H9 (cell line): Measurements from ENCODE around the gene TUBB6. TPM values are rescaled to one million over a fixed set of nuclear protein-coding genes. Genes with fewer than 3 reads are reported as not detected.

Source experiments
- DNase-seq: peaks from one replicate; pipeline ENCODE4 v3.0.0-alpha.2; 2017
- H2AFZ ChIP-seq: one replicate; pipeline ENCODE4 v1.6.1; 2013; ENCODE audit warnings: mild to moderate bottlenecking, low read length, control low read depth, moderate library complexity
- H2AK5ac ChIP-seq: 2 replicates; pipeline ENCODE4 v1.6.1; 2013; ENCODE audit warnings: low read length, control low read depth, mixed read lengths; ENCODE audit not compliant: insufficient read length
- H2BK120ac ChIP-seq: one replicate; pipeline ENCODE4 v1.6.1; 2013; ENCODE audit warnings: low read depth, mild to moderate bottlenecking, low read length, control low read depth, inconsistent platforms; ENCODE audit not compliant: poor library complexity, severe bottlenecking
- H2BK12ac ChIP-seq: 2 replicates; pipeline ENCODE4 v1.6.1; 2013; ENCODE audit warnings: low read length, control low read depth, mixed read lengths, low read depth; ENCODE audit not compliant: insufficient read length
- H2BK15ac ChIP-seq: 2 replicates; pipeline ENCODE4 v1.6.1; 2013; ENCODE audit warnings: low read depth, low read length, control low read depth
- H2BK20ac ChIP-seq: one replicate; pipeline ENCODE4 v1.6.1; 2013; ENCODE audit warnings: low read depth, mild to moderate bottlenecking, low read length, control low read depth, inconsistent platforms; ENCODE audit not compliant: poor library complexity, severe bottlenecking
- H2BK5ac ChIP-seq: 2 replicates; pipeline ENCODE4 v1.6.1; 2013; ENCODE audit warnings: low read length, control low read depth, mixed read lengths; ENCODE audit not compliant: insufficient read length
- H3K14ac ChIP-seq: 2 replicates; pipeline ENCODE4 v1.6.1; 2013; ENCODE audit warnings: low read length, control low read depth; ENCODE audit not compliant: insufficient read depth
- H3K18ac ChIP-seq: 2 replicates; pipeline ENCODE4 v1.6.1; 2013; ENCODE audit warnings: low read depth, mild to moderate bottlenecking, mixed read lengths, low read length, control low read depth; ENCODE audit not compliant: insufficient read length
- H3K23ac ChIP-seq: 2 replicates; pipeline ENCODE4 v1.6.1; 2013; ENCODE audit warnings: low read length, control low read depth, mixed read lengths, low read depth; ENCODE audit not compliant: insufficient read length
- H3K23me2 ChIP-seq: 2 replicates; pipeline ENCODE4 v1.6.1; 2013; ENCODE audit warnings: low read depth, mild to moderate bottlenecking, mixed read lengths, low read length, control low read depth; ENCODE audit not compliant: insufficient read length, poor library complexity, severe bottlenecking
- H3K27ac ChIP-seq: 2 replicates; pipeline ENCODE4 v1.5.1; 2013; ENCODE audit warnings: low read length, control low read depth, mixed read lengths, low read depth; ENCODE audit not compliant: insufficient read length
- H3K27me3 ChIP-seq: 2 replicates; pipeline ENCODE4 v1.6.1; 2013; ENCODE audit warnings: low read length, control low read depth, inconsistent platforms; ENCODE audit not compliant: insufficient read depth
- H3K4ac ChIP-seq: 2 replicates; pipeline ENCODE4 v1.6.1; 2013; ENCODE audit warnings: low read depth, mild to moderate bottlenecking, control low read depth, inconsistent platforms, low read length, moderate library complexity
- H3K4me1 ChIP-seq: 2 replicates; pipeline ENCODE4 v1.6.1; 2013; ENCODE audit warnings: low read length, control low read depth, inconsistent platforms; ENCODE audit not compliant: insufficient read depth
- H3K4me2 ChIP-seq: 2 replicates; pipeline ENCODE4 v1.6.1; 2013; ENCODE audit warnings: low read length, control low read depth, mixed read lengths; ENCODE audit not compliant: insufficient read length, insufficient read depth
- H3K56ac ChIP-seq: 2 replicates; pipeline ENCODE4 v1.6.1; 2013; ENCODE audit warnings: low read depth, mild to moderate bottlenecking, mixed read lengths, low read length, control low read depth; ENCODE audit not compliant: insufficient read length
- H3K79me1 ChIP-seq: 2 replicates; pipeline ENCODE4 v1.6.1; 2013; ENCODE audit warnings: low read depth, mild to moderate bottlenecking, moderate library complexity, low read length, control low read depth, inconsistent platforms; ENCODE audit not compliant: insufficient read depth, poor library complexity, severe bottlenecking
- H3K79me2 ChIP-seq: 2 replicates; pipeline ENCODE4 v1.6.1; 2013; ENCODE audit warnings: low read length, control low read depth, inconsistent platforms; ENCODE audit not compliant: insufficient read depth
- H3K9ac ChIP-seq: 2 replicates; pipeline ENCODE4 v1.6.1; 2013; ENCODE audit warnings: low read length, control low read depth, mixed read lengths; ENCODE audit not compliant: insufficient read length; ENCODE audit errors: extremely low read depth
- H3K9me3 ChIP-seq: one replicate; pipeline ENCODE4 v1.6.1; 2013; ENCODE audit warnings: low read depth, low read length, inconsistent platforms; ENCODE audit not compliant: control insufficient read depth
- H3T11ph ChIP-seq: one replicate; pipeline ENCODE4 v1.6.1; 2013; ENCODE audit warnings: mild to moderate bottlenecking, low read length, control low read depth, inconsistent platforms
- H4K20me1 ChIP-seq: one replicate; pipeline ENCODE4 v1.6.1; 2013; ENCODE audit not compliant: control insufficient read depth, insufficient read length, insufficient read depth
- H4K5ac ChIP-seq: 2 replicates; pipeline ENCODE4 v1.6.1; 2013; ENCODE audit warnings: low read depth, mild to moderate bottlenecking, mixed read lengths, low read length, control low read depth; ENCODE audit not compliant: insufficient read length
- H4K8ac ChIP-seq: replicated peaks from 2 replicates; pipeline ENCODE4 v1.6.1; 2013; ENCODE audit warnings: low read length, control low read depth, mixed read lengths, low read depth; ENCODE audit not compliant: insufficient read length
- H4K91ac ChIP-seq: 2 replicates; pipeline ENCODE4 v1.6.1; 2013; ENCODE audit warnings: low read depth, mild to moderate bottlenecking, moderate library complexity, mixed read lengths, low read length, control low read depth; ENCODE audit not compliant: insufficient read length
- H3K27ac Mint-ChIP-seq, 3 experiments: 2 replicates in 2 of 3; 3 replicates in 1 of 3; pipeline ENCODE4 v1.8.0; 2020 to 2021; ENCODE audit warnings: mixed read lengths in 3 of 3, mild to moderate bottlenecking in 1 of 3, moderate library complexity in 1 of 3
- H3K27me3 Mint-ChIP-seq: 2 replicates; pipeline ENCODE4 v1.8.0; 2021; ENCODE audit warnings: low read depth, mild to moderate bottlenecking, moderate library complexity, mixed read lengths
- H3K36me3 Mint-ChIP-seq, 3 experiments: 2 replicates in 2 of 3; 3 replicates in 1 of 3; pipeline ENCODE4 v1.8.0; 2020 to 2021; ENCODE audit warnings: low read depth in 3 of 3, mixed read lengths in 3 of 3; ENCODE audit not compliant: insufficient read depth in 1 of 3
- H3K4me1 Mint-ChIP-seq, 2 experiments: 2 replicates each; pipeline ENCODE4 v1.8.0; 2020; ENCODE audit warnings: mixed read lengths in 2 of 2
- H3K4me3 Mint-ChIP-seq, 2 experiments: 2 replicates in 1 of 2; 3 replicates in 1 of 2; pipeline ENCODE4 v1.8.0; 2020 to 2021; ENCODE audit warnings: mild to moderate bottlenecking in 2 of 2, mixed read lengths in 2 of 2, moderate library complexity in 1 of 2
- H3K9me3 Mint-ChIP-seq, 2 experiments: 2 replicates in 1 of 2; 3 replicates in 1 of 2; pipeline ENCODE4 v1.8.0; 2020; ENCODE audit warnings: mild to moderate bottlenecking in 2 of 2, mixed read lengths in 2 of 2, moderate library complexity in 1 of 2
- CTCF ChIP-seq: fragments of 200-600 bp; sonication (generic); conservative IDR thresholded peaks from 3 replicates; pipeline ENCODE4 v1.8.0; 2021; ENCODE audit warnings: antibody characterized with exemption, mild to moderate bottlenecking
- WGBS: extraction: QIAGEN DNeasy Blood & Tissue Kit; methylation state at CpG from one replicate; pipeline ENCODE4 v1.1.7; 2013; ENCODE audit warnings: missing lambda C conversion rate, low lambda C conversion rate, mixed read lengths; ENCODE audit not compliant: insufficient read length; ENCODE audit errors: extremely low coverage; 5-methylcytosine and 5-hydroxymethylcytosine counted together
- total RNA-seq: library from RNA; stranded (reverse); gene quantifications from 2 replicates; pipeline ENCODE4 v1.2.1, GENCODE V29; 2021

Gene TUBB6
- total RNA-seq, 1 experiment from 2014 or later, result 134 TPM

GRCh38 chr18:12305211-12305610, 2.8 kb upstream of the TUBB6 start:
- no peak overlapping the region for H3K27ac Mint-ChIP-seq
- H3K56ac ChIP-seq, result no peak overlapping the region
- H3K36me3 Mint-ChIP-seq, result peaks cover 8 to 10% (median 9%) of the 10 kb centered on the region in 3 experiments
- no peak overlapping the region for H3K23ac ChIP-seq
- peaks cover 32% of the 10 kb centered on the region for H3K27me3 Mint-ChIP-seq
- no peak overlapping the region for H3K4me3 Mint-ChIP-seq
- peaks cover 25 to 31% of the 10 kb centered on the region in 2 experiments for H3K4me1 Mint-ChIP-seq
- no peaks in the 10 kb centered on the region for H3K79me1 ChIP-seq
- no peak for TF ChIP-seq CTCF
- no peaks in the 10 kb centered on the region for H4K20me1 ChIP-seq
- no peaks in the 10 kb centered on the region; a peak in 1 of 5 replicates for H3K9me3 Mint-ChIP-seq
- H2AFZ ChIP-seq, result no peak overlapping the region
- H3K23me2 ChIP-seq, result peaks cover 14% of the 10 kb centered on the region
- no peak overlapping the region for H4K8ac ChIP-seq
- H3K9me3 ChIP-seq, result no peaks in the 10 kb centered on the region
- peaks cover 7% of the 10 kb centered on the region; the same call in 1 of the 2 replicates for H3K27me3 ChIP-seq
- no peak overlapping the region for H3K18ac ChIP-seq
- H2BK15ac ChIP-seq, result no peak overlapping the region
- no peak overlapping the region for H2AK5ac ChIP-seq
- no peak overlapping the region for H2BK20ac ChIP-seq
- no peak overlapping the region for H3K4ac ChIP-seq
- no peak overlapping the region for H3K4me2 ChIP-seq
- no peak overlapping the region for H4K5ac ChIP-seq
- no CpG with 5 or more reads among the region's 12 CpGs for WGBS
- H2BK5ac ChIP-seq, result no peak overlapping the region
- peaks cover 4% of the 10 kb centered on the region; the same call in 1 of the 2 replicates for H3K4me1 ChIP-seq
- H3K9ac ChIP-seq, result no peak overlapping the region
- H3K79me2 ChIP-seq, result peaks cover 2% of the 10 kb centered on the region; the same call in 1 of the 2 replicates
- no peak overlapping the region for H3T11ph ChIP-seq
- DNase-seq, result no peak
- no peak overlapping the region for H3K27ac ChIP-seq
- no peak overlapping the region for H4K91ac ChIP-seq
- no peak overlapping the region for H2BK120ac ChIP-seq
- H3K14ac ChIP-seq, result no peak overlapping the region
- no peak overlapping the region for H2BK12ac ChIP-seq
